ENCODE measurements around the gene CDK5. TPM values are rescaled to one million over a fixed set of nuclear protein-coding genes. Genes with fewer than 3 reads are reported as not detected.

Gene CDK5
- total and polyA plus RNA-seq, 9 of the 15 experiments (the other 6 are each of a cell fraction or from before 2014, with no cell fraction given): 3.2 to 38.0 (median 27.5) TPM

DNA sequence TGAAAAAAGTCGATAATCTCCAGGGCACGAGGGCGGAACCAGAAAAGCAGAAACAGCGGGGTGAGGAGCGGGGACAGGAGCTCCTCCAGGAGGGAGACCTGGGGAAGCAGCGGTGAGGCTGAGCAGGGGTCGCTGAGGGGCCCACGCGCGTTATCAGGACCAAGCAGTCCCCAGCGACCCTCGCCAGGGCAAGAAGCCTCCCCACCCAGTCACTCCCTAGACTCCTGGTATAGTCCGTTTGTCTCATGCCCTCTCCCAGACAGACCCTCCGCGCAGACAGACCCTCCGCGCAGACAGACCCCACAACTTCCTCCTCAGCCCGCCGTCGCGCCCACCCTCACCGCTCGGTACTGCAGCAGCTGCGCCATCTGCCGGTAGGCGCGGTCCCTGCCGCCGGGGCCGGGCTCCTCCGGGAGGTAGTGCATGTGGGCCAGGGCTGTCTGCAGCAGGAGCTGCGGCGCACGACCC lies 39.7 kb downstream of the CDK5 start (continued):
- TF ChIP-seq ID3 (CRISPR knock-in tag; IDR thresholded peaks at IDR 0.05): no peak
- peak; percentile 85 for TF ChIP-seq ID3 (tag; IDR thresholded peaks at IDR 0.05)
- no peak for TF ChIP-seq RUNX1 (IDR thresholded peaks at IDR 0.05; ENCODE audit: low read depth)
- TF ChIP-seq E2F3 (CRISPR knock-in tag; IDR thresholded peaks at IDR 0.05): no peak; the same call in 1 of the 2 replicates
- TF ChIP-seq CBX8 (IDR thresholded peaks at IDR 0.05; ENCODE audit: borderline replicate concordance, extremely low read depth, low read depth, low read length, poor library complexity, severe bottlenecking): no peak
- no peak for TF ChIP-seq POLR2AphosphoS2 (IDR thresholded peaks at IDR 0.05; ENCODE audit: low read length)
- no peak for TF ChIP-seq SFPQ (IDR thresholded peaks at IDR 0.05; ENCODE audit: low read depth, low read length)
- TF ChIP-seq MCM7 (IDR thresholded peaks at IDR 0.05): no peak
- TF ChIP-seq BRF1 (IDR thresholded peaks at IDR 0.05; ENCODE audit: borderline replicate concordance, extremely low read depth, insufficient read length): no peak
- TF ChIP-seq, protein P1, sequence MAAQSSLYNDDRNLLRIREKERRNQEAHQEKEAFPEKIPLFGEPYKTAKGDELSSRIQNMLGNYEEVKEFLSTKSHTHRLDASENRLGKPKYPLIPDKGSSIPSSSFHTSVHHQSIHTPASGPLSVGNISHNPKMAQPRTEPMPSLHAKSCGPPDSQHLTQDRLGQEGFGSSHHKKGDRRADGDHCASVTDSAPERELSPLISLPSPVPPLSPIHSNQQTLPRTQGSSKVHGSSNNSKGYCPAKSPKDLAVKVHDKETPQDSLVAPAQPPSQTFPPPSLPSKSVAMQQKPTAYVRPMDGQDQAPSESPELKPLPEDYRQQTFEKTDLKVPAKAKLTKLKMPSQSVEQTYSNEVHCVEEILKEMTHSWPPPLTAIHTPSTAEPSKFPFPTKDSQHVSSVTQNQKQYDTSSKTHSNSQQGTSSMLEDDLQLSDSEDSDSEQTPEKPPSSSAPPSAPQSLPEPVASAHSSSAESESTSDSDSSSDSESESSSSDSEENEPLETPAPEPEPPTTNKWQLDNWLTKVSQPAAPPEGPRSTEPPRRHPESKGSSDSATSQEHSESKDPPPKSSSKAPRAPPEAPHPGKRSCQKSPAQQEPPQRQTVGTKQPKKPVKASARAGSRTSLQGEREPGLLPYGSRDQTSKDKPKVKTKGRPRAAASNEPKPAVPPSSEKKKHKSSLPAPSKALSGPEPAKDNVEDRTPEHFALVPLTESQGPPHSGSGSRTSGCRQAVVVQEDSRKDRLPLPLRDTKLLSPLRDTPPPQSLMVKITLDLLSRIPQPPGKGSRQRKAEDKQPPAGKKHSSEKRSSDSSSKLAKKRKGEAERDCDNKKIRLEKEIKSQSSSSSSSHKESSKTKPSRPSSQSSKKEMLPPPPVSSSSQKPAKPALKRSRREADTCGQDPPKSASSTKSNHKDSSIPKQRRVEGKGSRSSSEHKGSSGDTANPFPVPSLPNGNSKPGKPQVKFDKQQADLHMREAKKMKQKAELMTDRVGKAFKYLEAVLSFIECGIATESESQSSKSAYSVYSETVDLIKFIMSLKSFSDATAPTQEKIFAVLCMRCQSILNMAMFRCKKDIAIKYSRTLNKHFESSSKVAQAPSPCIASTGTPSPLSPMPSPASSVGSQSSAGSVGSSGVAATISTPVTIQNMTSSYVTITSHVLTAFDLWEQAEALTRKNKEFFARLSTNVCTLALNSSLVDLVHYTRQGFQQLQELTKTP (IDR thresholded peaks at IDR 0.05; ENCODE audit: low read depth in 1 of 2, partially characterized antibody in 2 of 2): peak; percentile 43 to 78
- no peak for TF ChIP-seq IRF9 (tag; IDR thresholded peaks at IDR 0.05)
- TF ChIP-seq ZMIZ1 (IDR thresholded peaks at IDR 0.05; ENCODE audit: low read depth in 2 of 2, low read length in 2 of 2): no peak
- TF ChIP-seq, protein P2, sequence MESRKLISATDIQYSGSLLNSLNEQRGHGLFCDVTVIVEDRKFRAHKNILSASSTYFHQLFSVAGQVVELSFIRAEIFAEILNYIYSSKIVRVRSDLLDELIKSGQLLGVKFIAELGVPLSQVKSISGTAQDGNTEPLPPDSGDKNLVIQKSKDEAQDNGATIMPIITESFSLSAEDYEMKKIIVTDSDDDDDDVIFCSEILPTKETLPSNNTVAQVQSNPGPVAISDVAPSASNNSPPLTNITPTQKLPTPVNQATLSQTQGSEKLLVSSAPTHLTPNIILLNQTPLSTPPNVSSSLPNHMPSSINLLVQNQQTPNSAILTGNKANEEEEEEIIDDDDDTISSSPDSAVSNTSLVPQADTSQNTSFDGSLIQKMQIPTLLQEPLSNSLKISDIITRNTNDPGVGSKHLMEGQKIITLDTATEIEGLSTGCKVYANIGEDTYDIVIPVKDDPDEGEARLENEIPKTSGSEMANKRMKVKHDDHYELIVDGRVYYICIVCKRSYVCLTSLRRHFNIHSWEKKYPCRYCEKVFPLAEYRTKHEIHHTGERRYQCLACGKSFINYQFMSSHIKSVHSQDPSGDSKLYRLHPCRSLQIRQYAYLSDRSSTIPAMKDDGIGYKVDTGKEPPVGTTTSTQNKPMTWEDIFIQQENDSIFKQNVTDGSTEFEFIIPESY (CRISPR knock-in tag; IDR thresholded peaks at IDR 0.05): peak; percentile 57; the same call in 1 of the 2 replicates

Measured in K562 (cell line).